Neuron (in vitro differentiated cells): ENCODE measurements around the gene LINGO3.

Experiments
- H2AFZ ChIP-seq: one replicate; pipeline ENCODE4 v1.6.1; 2013; ENCODE audit warnings: low read depth, mild to moderate bottlenecking, inconsistent platforms, low read length, moderate library complexity
- H3K27me3 ChIP-seq: one replicate; pipeline ENCODE4 v1.6.1; 2013; ENCODE audit warnings: low read length; ENCODE audit not compliant: insufficient read depth
- H3K36me3 ChIP-seq: one replicate; pipeline ENCODE4 v1.6.1; 2013; ENCODE audit warnings: low read length; ENCODE audit not compliant: insufficient read depth
- H3K4me1 ChIP-seq: one replicate; pipeline ENCODE4 v1.6.1; 2013; ENCODE audit warnings: low read length; ENCODE audit not compliant: insufficient read depth
- H3K4me3 ChIP-seq: 2 replicates; pipeline ENCODE4 v1.5.1; 2013; ENCODE audit warnings: mild to moderate bottlenecking, low read length, moderate library complexity
- H3K9me3 ChIP-seq: one replicate; pipeline ENCODE4 v1.6.1; 2013; ENCODE audit warnings: low read length

LINGO3 gene

DNA sequence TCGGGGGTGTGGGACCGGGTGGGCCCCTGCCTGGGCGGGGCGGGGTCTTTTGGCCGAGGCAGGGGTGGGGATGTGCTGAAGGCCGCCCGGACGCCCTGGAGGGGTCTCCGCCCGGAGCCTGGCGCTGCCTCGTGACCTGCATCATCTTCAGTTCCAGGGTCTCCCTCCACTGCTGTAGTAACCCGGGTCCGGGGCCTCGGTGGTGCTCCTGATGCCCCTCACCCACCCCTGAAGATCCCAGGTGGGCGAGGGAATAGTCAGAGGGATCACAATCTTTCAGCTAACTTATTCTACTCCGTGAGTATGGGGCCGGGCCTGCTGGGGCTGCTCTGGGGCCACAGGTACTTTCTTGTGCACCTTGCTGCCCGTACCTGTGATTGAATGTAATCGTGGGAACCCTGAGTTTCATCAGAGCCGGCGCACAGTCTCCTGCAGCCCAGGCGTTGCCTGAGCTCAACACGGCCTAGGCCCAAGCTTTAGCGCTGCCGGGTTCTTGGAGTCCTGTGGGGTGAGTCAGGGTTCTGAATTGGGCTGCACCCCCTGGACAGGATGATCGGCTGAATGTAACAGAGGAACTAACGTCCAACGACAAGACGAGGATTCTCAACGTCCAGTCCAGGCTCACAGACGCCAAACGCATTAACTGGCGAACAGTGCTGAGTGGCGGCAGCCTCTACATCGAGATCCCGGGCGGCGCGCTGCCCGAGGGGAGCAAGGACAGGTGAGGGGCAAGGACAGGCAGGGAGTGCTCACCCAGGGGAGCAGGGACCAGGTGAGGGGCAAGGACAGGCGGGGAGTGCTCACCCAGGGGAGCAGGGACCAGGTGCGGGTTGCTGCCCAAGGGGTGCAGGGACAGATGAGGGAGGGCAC, 36.5 kb downstream of the LINGO3 start:
- Histone ChIP-seq H3K27me3 (no peaks in the 10 kb centered on the region), H2AFZ (no peak overlapping the region), H3K9me3 (no peaks in the 10 kb centered on the region), H3K4me3 (peak overlapping the region; percentile 96), H3K36me3 (peaks cover 22% of the 10 kb centered on the region), H3K4me1 (peaks cover 25% of the 10 kb centered on the region)

DNA sequence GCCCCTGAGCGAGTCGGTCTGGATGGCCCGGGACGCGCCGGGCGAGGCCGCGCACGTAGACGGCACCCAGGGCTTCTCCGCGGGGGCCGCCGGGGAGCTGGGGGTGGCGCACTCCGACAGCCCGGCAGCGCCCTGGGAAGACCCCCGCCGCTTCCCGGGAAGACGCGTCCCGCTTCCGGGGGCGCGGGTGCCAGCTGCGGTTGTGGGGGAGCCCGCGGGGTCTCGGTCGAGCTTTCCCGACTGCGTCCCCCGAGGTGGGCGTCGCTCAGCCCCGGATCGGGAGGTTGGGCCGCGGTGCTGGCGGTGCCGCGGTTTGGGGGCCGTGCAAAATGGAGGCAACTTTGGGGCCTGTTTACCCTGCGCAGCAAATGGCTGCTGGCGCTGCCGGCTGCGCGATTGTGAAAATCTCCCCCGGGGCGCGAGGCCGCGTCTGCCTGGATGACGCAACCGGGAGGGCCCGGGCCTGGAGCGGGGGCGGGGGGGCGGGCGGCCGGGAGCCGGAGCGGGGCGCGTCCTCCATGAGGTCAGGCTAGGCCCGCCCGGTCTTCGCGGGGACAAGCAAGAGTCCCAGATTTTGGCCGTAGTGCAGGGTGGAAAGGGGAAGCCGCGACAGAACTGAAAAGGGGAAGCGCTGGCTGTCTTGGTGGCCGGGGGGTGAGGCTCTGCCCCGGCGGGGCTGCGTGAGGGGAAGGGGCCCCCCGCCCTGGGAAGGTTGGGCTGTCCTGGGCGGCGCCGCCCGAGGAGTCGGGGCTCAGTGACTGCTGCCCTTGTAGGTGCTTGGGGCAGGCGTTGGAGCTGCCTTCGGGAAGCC, 37.3 kb downstream of the LINGO3 start:
- H3K4me1 ChIP-seq = peaks cover 25% of the 10 kb centered on the region
- no peaks in the 10 kb centered on the region for H3K9me3 ChIP-seq
- peaks cover 22% of the 10 kb centered on the region for H3K36me3 ChIP-seq
- H2AFZ ChIP-seq = no peak overlapping the region
- H3K27me3 ChIP-seq = no peaks in the 10 kb centered on the region
- H3K4me3 ChIP-seq = peak overlapping the region; percentile 96

DNA sequence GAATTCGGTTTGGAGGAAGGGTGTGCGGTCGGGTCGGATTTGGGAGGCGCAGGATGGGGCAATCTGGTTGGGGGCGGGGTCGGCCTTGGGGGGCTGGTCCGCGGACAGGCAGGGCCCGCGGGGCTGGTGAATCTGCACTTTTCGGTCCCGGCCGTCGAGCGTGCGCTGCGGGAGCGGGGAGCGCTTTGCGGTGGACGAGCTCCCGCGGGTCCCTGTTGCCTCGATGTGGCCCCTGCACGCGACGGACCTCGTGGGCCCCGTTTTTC, 37.9 kb downstream of the LINGO3 start:
- Histone ChIP-seq H3K27me3 (no peaks in the 10 kb centered on the region), H3K36me3 (peaks cover 22% of the 10 kb centered on the region), H2AFZ (no peak overlapping the region), H3K9me3 (no peaks in the 10 kb centered on the region), H3K4me1 (peaks cover 21% of the 10 kb centered on the region), H3K4me3 (peak overlapping the region; percentile 96)

DNA sequence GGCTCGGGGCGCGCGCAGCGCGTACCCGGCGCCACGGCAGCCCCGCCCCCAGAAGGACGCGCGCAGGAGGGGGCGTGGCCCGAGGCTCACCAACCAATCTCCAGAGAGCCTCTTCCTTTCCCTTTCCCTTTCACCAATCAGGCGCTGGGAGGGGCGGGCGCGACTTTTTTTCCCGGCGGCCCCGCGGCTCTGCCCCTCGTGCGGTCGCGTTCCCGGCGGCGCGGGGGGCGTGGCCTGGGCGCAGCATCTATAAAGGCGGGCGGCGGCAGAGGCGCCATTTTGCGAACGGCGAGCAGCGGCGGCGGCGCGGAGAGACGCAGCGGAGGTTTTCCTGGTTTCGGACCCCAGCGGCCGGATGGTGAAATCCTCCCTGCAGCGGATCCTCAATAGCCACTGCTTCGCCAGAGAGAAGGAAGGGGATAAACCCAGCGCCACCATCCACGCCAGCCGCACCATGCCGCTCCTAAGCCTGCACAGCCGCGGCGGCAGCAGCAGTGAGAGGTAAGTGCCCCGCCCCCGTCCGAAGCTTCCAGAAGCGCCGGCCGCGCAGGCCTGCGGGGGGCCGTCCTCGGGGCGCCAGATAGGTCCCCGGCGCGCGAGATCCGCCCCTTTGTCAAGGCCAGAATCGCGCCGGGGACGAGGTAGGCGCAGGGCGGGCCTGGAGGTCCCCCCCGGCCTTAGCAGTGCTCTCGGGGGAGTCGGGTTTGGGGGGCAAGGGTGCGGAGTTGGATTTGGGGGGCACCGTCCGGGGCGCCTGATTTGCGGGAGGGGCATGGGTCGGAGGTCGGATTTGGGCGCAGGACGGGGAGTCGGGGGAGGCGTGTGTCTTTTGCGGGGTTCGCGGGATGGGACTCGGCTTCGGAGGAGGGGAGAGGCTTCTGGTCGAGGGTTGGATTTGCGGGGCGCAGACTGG, 38.5 kb downstream of the LINGO3 start:
- Histone ChIP-seq H3K36me3 (peaks cover 22% of the 10 kb centered on the region), H3K27me3 (no peaks in the 10 kb centered on the region), H3K4me1 (peaks cover 21% of the 10 kb centered on the region), H3K9me3 (no peaks in the 10 kb centered on the region), H2AFZ (peak overlapping the region; percentile 88), H3K4me3 (peak overlapping the region; percentile 96)

DNA sequence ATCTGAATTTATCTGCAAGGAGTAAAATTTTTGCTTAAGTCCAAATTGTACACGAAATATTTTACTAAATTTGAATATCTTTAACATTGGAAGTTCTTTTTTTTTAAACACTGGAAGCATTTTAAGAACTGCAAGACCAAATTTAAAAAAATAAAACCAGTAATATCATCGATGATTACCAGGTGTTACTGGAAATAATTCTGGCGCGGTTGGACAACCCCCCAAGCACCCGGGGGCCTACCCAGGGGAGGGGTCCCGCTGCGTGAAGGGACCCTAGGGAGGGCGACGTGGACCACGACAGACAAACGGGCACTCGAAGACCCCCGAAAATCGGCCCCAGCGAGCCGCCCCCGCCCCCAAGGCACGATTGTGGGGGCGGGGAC, 39.1 kb downstream of the LINGO3 start:
- Histone ChIP-seq H2AFZ (peak overlapping the region; percentile 88), H3K4me3 (peak overlapping the region; percentile 90), H3K27me3 (no peaks in the 10 kb centered on the region), H3K36me3 (peaks cover 20% of the 10 kb centered on the region), H3K9me3 (no peaks in the 10 kb centered on the region), H3K4me1 (peaks cover 19% of the 10 kb centered on the region)

DNA sequence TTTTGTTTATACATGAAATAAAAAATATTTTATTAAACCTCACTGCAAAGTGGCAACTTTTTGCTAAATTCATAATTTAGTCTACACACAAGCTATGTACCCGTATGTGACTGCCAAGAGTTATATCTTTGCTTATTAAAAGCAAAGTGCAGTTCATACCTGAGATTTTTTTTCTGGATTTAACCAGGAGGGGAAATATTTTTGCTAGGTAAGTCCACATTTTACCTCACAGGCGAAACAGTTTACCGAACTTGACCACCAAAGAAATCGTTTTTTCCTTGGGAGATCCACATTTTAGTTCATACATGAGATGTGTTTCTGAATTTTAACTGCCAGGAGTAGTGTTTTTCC, 39.5 kb downstream of the LINGO3 start:
- Histone ChIP-seq H3K9me3 (no peaks in the 10 kb centered on the region), H3K27me3 (no peaks in the 10 kb centered on the region), H3K4me1 (peaks cover 17% of the 10 kb centered on the region), H2AFZ (peak overlapping the region; percentile 88), H3K36me3 (peaks cover 18% of the 10 kb centered on the region), H3K4me3 (peak overlapping the region; percentile 90)

DNA sequence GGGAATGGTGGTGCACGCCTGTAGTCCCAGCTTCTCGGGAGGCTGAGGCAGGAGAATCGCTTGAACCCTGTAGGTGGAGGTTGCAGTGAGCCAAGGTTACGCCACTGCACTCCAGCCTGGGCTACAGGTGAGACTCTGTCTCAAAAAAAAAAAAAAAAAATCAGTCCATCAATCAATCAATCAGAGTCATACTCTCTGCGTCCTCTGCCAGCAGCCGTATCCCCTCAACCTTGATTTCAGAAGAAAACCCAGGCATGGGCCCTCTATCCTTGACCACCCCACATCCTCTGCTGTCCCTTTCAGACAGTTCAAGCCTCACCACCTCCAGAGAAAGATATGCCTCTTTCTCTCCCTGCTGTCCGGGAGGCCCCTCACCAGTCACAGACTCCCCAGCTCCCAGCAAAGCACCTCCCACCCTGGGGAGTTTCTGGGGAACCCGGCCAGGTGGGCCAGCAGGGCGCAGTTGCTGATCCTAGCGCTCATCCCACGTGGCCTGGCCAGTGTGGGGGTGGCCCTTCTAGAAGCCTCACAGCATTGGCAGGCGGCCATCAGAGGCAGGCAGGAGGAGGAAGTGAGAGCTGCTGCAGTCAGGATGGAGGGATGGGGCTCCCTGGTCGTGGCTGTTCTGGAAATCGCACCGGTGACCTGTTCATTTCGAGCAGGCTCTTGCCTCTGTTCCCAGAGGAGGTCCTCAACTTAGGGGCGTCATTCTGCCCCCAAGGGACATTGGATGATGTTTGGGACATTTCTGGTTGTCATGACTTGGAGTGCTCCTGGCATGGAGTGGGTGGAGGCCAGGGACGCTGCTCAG, 41.6 kb downstream of the LINGO3 start:
- Histone ChIP-seq H3K36me3 (peaks cover 3% of the 10 kb centered on the region), H3K4me3 (no peak overlapping the region), H2AFZ (no peak overlapping the region), H3K27me3 (no peaks in the 10 kb centered on the region), H3K9me3 (no peaks in the 10 kb centered on the region), H3K4me1 (peaks cover 6% of the 10 kb centered on the region)

DNA sequence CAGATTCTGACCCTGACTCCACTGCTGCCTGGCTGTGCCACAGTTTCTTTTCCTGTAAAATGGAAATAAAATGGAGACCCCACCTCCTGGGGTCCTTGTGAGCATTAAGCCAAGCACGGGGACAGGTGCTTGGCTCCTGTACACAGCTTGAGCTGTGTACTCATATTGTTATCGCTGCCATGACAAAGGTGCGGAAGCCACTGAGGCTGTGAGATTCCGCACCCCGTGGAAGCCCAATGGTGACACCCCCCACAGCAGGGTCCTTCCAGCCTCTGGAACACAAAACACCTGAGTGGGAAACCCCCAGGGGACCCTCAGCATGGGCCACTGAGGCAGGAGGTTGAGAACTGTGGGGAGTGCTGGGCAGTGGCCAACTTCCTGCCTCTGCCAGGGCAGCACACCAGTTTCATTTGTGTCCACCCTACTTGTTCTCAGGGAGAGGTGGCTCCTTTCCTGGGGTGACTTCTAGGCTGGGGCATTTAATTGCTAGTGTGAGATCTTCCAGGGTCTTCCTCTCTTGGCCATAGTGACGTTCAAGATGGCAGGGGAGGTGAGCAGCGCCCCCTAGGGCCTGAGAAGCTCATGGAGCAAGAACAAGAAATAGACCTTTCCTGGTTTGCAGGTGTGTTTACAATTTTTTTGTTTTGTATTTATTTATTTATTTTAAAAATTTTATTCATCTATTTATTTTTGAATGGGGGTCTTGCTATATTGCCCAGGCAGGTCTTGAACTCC, 46.3 kb downstream of the LINGO3 start:
- Histone ChIP-seq H3K36me3 (no peaks in the 10 kb centered on the region), H2AFZ (no peak overlapping the region), H3K27me3 (peaks cover 2% of the 10 kb centered on the region), H3K4me3 (no peak overlapping the region), H3K4me1 (no peaks in the 10 kb centered on the region), H3K9me3 (no peaks in the 10 kb centered on the region)

DNA sequence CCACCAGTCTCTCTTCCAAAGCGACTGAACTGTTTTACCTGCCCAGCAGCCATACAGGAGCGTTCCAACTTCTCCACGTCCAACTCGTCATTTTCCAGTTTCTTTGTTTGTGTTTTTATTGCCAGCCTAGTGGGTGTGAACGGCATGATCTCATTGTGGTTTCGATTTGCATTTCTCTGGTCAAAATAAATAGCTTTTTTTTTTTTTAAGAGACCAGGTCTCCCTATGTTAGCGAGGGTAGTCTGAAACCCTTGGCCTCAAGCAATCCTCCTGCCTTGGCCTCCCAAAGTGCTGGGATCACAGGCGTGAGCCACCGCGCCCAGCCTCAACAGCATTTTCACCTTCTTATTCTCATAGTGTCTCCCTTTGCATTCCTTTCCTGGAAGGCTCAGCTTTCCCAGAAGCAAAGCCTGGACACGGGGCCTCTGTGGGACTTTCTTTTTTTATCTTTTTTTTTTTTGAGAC, 47.6 kb downstream of the LINGO3 start:
- no peaks in the 10 kb centered on the region for H3K36me3 ChIP-seq
- no peaks in the 10 kb centered on the region for H3K4me1 ChIP-seq
- H3K27me3 ChIP-seq = peaks cover 2% of the 10 kb centered on the region
- H2AFZ ChIP-seq = no peak overlapping the region
- no peaks in the 10 kb centered on the region for H3K9me3 ChIP-seq
- no peak overlapping the region for H3K4me3 ChIP-seq

DNA sequence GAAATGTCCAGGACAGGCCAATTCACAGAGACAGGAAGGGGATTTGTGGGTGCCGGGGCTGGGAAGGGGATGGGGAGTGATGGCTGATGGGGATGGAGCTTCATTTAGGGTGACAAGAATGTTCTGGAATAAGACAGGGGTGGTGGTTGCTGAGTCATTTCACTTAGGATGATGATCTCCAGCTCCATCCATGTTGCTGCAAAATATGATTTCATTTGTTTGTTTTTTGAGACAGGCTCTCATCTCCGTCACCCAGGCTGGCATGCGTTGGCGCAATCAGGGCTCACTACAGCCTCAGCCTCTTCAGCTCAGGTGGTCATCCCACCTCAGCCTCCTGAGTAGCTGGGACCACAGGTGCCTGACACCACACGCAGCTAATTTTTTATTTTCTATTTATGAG, 48.6 kb downstream of the LINGO3 start:
- peaks cover 2% of the 10 kb centered on the region for H3K27me3 ChIP-seq
- no peaks in the 10 kb centered on the region for H3K4me1 ChIP-seq
- H3K36me3 ChIP-seq = no peaks in the 10 kb centered on the region
- H2AFZ ChIP-seq = no peak overlapping the region
- H3K4me3 ChIP-seq = no peak overlapping the region
- no peaks in the 10 kb centered on the region for H3K9me3 ChIP-seq
